GM10248 (cell line): ENCODE results near the gene GRPR.
A peak's percentile ranks its signal among the peaks of the same experiment; 100 is the strongest.

ENCODE experiments used
- CTCF ChIA-PET: fragments of 300-600 bp; sonication (Branson Sonifier 250); formaldehyde crosslinking; extraction: SDS; loops from one replicate; lab custom pipeline; 2021; ENCODE audit warnings: antibody characterized with exemption; lab: Yijun Ruan, JAX
- POLR2A ChIA-PET: fragments of 350-650 bp; sonication (Branson Sonifier 250); formaldehyde crosslinking; extraction: SDS; loops from one replicate; lab custom pipeline; 2020; ENCODE audit warnings: antibody characterized with exemption; lab: Yijun Ruan, JAX
- DNase-seq: peaks from one replicate; pipeline ENCODE4 v3.0.0; 2012; ENCODE audit errors: extremely low spot score
- TF ChIP-seq, protein P1 (sequence below): IDR thresholded peaks from 2 replicates; pipeline ENCODE4 v1.5.1; 2012; ENCODE audit warnings: mild to moderate bottlenecking, low read depth; ENCODE audit errors: extremely low read depth, missing control alignments, control extremely low read depth

Gene GRPR

DNA sequence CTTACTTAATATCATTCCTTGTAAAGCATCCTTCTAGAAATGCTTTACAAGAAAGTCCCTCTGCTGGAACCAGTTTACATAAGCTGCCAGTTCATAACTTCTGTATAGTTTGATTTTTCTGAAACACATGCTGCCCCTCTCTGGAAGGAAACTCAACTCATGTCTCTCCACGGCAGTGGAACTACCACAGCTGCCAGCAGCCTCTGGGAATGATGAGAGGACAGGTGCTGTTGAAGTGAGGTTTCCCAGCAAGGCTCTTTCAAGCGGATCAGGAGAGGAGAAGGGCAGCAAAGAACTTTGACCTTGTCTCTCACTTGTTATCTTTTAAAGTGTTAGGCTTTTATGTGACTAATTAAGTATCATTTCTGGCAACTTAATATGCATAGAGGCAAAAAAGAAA is 7.3 kb downstream of the GRPR start:
- DNase-seq = no peak
- TF ChIP-seq, protein P1, sequence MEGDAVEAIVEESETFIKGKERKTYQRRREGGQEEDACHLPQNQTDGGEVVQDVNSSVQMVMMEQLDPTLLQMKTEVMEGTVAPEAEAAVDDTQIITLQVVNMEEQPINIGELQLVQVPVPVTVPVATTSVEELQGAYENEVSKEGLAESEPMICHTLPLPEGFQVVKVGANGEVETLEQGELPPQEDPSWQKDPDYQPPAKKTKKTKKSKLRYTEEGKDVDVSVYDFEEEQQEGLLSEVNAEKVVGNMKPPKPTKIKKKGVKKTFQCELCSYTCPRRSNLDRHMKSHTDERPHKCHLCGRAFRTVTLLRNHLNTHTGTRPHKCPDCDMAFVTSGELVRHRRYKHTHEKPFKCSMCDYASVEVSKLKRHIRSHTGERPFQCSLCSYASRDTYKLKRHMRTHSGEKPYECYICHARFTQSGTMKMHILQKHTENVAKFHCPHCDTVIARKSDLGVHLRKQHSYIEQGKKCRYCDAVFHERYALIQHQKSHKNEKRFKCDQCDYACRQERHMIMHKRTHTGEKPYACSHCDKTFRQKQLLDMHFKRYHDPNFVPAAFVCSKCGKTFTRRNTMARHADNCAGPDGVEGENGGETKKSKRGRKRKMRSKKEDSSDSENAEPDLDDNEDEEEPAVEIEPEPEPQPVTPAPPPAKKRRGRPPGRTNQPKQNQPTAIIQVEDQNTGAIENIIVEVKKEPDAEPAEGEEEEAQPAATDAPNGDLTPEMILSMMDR = no peak
- POLR2A ChIA-PET = no interaction called here
- CTCF ChIA-PET = no interaction called here

DNA sequence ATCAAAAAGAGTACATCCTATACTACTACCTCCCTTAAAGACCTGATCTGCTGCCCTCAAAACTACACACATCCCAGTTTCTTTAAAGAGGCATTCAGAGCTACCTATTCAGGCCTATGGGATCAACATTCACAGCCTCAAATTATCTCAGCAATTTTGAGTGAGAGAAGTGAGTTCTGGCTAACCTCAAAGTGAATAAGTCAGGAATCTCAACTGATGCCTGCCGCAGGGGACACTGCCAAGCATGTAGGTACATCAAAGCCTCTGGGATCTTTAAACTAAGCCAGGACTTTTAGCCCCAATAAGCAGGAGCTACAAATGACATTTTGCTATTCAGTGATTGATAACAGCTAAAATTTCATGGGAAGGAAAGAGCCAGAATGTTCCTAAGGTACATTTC is 11.6 kb downstream of the GRPR start:
- TF ChIP-seq, protein P1 = no peak
- CTCF ChIA-PET = interaction anchor here (1.3 kb wide), 1 partner anchor 12 kb away, joined by 5 read pairs; the partner anchor contains the start of gene GRPR
- POLR2A ChIA-PET = no interaction called here
- no peak for DNase-seq

DNA sequence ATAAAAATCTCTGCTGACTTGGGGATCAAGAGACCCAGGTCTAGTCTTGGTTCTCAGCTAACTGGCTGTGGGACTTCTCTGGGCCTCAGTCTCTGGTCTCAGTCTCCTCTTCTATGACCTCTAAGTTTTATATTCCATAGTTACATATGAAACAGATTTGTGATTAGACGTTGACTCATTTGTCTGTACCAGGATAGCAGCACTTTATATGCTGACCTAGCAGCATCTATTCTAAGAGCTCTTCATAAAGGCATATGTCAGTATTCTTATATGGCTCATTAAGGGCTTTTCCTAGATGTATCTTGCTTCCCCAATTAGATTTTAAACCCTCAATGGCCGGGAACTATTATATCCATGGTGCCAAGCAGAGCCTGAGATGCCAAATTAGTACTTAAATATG is 12.7 kb downstream of the GRPR start:
- TF ChIP-seq, protein P1 = no peak
- ChIA-PET POLR2A (no interaction called here), CTCF (interaction anchor here (2.5 kb wide), 1 partner anchor 12 kb away, joined by 15 read pairs; the partner anchor contains the start of gene GRPR)
- DNase-seq = no peak

DNA sequence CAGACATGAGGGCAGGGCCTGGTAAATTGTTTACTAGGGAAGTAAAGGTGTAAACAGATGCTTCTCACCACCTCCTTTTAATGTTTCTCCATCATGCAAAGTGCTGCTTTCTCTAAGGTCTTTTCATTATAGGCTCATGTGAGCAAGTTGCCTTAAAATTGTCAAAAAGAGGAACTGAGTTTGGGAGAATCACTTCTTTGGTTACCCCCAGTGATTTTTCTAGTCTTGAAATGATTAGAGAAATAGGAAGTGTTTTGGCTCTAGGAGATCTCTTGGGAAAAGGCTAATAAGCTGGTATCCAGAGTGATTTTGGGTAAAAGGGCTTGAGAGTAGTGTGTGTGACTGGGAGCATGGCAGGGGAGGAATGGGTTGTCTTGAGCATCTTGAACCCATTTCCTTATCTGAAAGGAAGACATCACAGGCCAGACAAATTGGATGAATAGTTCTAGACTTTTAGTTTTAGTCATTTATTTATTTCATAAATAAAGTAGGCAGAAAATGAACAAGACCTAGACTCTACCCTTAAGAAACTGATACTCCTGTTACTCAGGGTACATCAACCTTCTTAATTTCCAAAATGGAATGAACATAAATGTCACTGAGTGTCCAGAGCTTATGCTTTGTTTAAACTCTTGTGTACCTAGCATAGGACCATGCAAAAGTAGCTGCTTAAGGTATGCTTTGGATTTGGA is 14.2 kb downstream of the GRPR start:
- ChIA-PET CTCF (interaction anchor here (1.3 to 2.5 kb wide), 4 partner anchors 9 to 16 kb away, joined by 3 to 15 read pairs (median 6); partner anchors contain the start of gene GRPR), POLR2A (no interaction called here)
- TF ChIP-seq, protein P1 = no peak
- peak; percentile 8 for DNase-seq

DNA sequence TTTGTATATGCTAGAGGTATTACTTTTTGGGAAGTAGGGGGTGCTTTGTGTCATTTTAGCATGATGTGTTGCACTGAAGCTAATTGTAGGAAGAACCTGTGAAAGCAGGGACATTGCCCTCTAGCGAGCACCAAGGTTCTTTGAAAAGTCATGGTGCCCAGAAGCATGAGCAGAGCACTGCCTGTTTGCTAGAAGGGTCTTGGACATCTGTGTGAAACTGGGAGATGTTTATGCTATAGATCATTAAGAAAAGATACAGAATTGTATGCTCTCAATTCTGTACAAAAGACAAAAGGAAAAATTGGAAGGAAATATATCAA is 14.7 kb downstream of the GRPR start:
- ChIA-PET CTCF (interaction anchor here (1.3 to 2.5 kb wide), 4 partner anchors 9 to 16 kb away, joined by 3 to 15 read pairs (median 6); partner anchors contain the start of gene GRPR), POLR2A (no interaction called here)
- TF ChIP-seq, protein P1 = peak; percentile 7
- DNase-seq = peak; percentile 15

DNA sequence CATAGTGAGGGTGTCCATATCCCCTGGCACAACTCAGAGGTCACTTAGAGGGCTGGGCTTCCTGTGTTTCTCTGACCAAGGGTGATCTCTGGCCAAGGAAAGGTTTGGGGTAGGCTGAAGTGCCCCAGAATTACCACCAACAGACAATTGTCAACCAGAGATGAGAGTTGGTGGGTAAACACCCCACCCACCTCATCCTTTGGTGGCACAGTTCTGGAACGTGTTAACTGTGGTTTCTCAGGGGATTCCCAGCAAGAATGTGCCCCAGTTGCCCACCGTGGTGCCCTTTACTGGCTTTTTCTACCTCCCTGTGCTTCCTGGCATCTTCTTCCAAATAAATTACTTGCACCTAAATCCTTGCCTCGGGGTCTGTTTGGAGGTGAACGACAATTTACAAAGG is 17.1 kb downstream of the GRPR start:
- DNase-seq = no peak
- TF ChIP-seq, protein P1 = no peak
- ChIA-PET POLR2A (no interaction called here), CTCF (no interaction called here)
